Bronchial epithelial cell (primary cell): Measurements from ENCODE around the gene INPP4B. TPM values are rescaled to one million over a fixed set of nuclear protein-coding genes. Genes with fewer than 3 reads are reported as not detected.

Experiments used
- DNase-seq: peaks from one replicate; pipeline ENCODE4 v3.0.0-alpha.2; 2010; ENCODE audit warnings: low read depth
- FAIRE-seq: peaks from 2 replicates; lab custom pipeline; 2011; peaks lifted over from hg19 to GRCh38; lab: Jason Lieb, UNC
- H3K27me3 ChIP-seq: 2 replicates; pipeline ENCODE4 v1.5.1; 2011; ENCODE audit warnings: low read length; ENCODE audit not compliant: control insufficient read depth, insufficient read depth
- H3K36me3 ChIP-seq: 2 replicates; pipeline ENCODE4 v1.5.1; 2011; ENCODE audit warnings: low read length; ENCODE audit not compliant: control insufficient read depth, insufficient read depth
- H3K4me3 ChIP-seq: 2 replicates; pipeline ENCODE4 v1.5.1; 2011; ENCODE audit warnings: mild to moderate bottlenecking, low read depth, low read length, control low read depth
- CTCF ChIP-seq: IDR thresholded peaks from 2 replicates; pipeline ENCODE4 v1.5.1; 2011; ENCODE audit warnings: mild to moderate bottlenecking, moderate library complexity, low read length, control low read depth, inconsistent platforms; ENCODE audit not compliant: insufficient read depth, severe bottlenecking
- total RNA-seq: library from RNA; depleted of rRNA; stranded (reverse); fragments of >200 nt; gene quantifications from 2 replicates; pipeline ENCODE4 v1.2.1, GENCODE V29; 2014

Gene INPP4B
- total RNA-seq, 1 donor from 2014 or later: 74.8 TPM

DNA sequence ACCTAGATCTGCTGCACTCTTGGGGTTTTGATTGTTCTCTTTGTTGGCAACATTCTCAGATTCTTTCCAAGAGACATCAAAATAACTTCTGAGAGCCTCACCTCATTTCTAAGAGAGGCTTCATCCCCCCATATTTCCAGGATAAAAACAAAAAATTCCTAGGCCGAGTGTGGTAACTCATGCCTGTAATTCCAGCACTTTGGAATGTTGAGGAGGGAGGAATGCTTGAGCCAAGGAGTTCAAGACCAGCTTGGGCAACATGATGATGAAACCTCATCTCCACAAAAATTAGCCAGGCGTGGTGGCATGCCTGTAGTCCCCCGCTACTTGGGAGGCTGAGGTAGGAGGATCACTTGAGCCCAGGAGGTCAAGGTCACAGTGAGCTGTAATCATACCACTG is 477.0 kb downstream of the INPP4B start:
- FAIRE-seq (no peak), DNase-seq (no peak)
- no peak for TF ChIP-seq CTCF
- H3K4me3 ChIP-seq: no peak overlapping the region
- H3K36me3 ChIP-seq: no peaks in the 10 kb centered on the region
- H3K27me3 ChIP-seq: no peaks in the 10 kb centered on the region

DNA sequence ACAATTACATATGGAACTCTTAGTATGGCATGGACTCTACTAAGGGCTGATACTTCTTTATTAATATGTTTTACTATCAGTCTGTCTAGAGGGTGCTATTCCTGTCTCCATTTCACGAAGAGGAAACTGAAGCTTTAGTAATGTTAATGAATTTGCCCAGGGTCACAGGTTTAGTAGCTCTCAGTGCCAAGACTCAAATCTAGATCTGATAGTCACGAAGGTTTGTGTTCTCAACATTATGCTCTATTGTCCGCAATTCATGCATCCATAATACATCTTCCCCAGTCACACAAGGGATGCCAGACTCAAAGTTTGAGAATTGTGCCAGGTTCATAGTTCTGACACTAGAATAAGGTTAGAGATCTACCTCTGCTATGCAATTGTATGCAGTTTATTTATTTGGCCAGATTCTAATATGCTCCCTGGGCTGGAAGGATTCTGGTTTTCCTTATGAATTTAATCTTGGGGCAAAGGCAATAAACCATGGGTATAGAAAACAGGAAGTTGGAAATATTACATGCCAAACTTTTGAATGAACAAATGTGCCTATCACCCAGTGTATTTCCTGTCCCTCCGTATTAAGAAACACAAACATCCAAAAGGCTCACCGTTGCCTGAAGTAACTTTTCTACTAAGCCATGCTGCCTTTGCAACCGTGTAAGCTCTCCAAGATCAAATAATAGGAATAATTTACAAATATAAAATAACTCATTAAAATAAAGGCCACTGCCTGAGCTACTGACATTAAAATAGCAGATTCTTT is 478.5 kb downstream of the INPP4B start:
- DNase-seq (no peak), FAIRE-seq (no peak)
- no peak for TF ChIP-seq CTCF
- Histone ChIP-seq H3K27me3 (no peaks in the 10 kb centered on the region), H3K36me3 (no peaks in the 10 kb centered on the region), H3K4me3 (no peak overlapping the region)

GRCh38 chr4:142366769-142367181 is 479.3 kb downstream of the INPP4B start:
- no peak overlapping the region for H3K4me3 ChIP-seq
- TF ChIP-seq CTCF: no peak
- FAIRE-seq (no peak), DNase-seq (no peak)
- no peaks in the 10 kb centered on the region for H3K27me3 ChIP-seq
- H3K36me3 ChIP-seq: no peaks in the 10 kb centered on the region

DNA sequence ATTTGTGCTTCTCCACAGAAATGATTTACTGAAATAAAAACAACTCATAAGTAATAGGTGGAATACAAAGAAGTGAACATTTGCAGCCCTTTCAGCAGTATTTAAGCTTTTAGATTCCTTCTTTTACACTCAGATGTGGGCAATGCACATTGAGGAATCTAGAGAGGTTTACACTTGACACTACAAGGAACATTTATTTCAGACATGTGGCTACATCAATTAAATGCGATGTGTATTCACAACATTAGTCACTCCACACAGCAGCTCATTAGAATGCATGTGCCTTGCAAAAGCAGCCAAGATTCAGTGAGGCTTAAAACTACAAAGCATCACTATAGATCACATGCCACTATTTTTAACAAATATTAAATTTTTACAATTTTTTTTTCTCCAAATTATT is 480.7 kb downstream of the INPP4B start:
- Histone ChIP-seq H3K27me3 (no peaks in the 10 kb centered on the region), H3K4me3 (no peak overlapping the region), H3K36me3 (no peaks in the 10 kb centered on the region)
- DNase-seq: peak; percentile 30
- no peak for TF ChIP-seq CTCF
- FAIRE-seq: no peak

GRCh38 chr4:142363686-142364085 is 482.4 kb downstream of the INPP4B start:
- FAIRE-seq (no peak), DNase-seq (no peak)
- no peak overlapping the region for H3K4me3 ChIP-seq
- no peaks in the 10 kb centered on the region for H3K36me3 ChIP-seq
- H3K27me3 ChIP-seq: no peaks in the 10 kb centered on the region
- no peak for TF ChIP-seq CTCF

DNA sequence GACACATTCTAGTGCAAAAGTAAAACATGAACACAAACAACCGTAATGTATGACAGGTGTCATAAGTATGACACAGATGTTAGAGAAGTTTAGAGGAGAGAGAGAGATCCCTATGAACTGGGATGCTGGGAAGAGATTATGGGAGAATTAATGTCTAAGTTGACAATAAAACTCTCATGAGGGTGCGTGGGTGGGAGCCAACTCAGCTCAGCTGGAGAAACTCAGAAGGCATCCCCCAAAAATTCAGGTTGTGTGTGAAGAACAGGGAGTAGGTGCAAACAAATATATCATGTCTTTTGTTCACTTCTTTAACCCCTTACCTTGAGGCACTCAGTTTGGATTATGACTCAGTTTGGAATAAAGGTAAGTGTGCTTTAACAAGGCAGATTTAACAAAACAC is 484.1 kb downstream of the INPP4B start:
- H3K4me3 ChIP-seq: no peak overlapping the region
- no peak for FAIRE-seq
- no peak for TF ChIP-seq CTCF
- no peaks in the 10 kb centered on the region for H3K27me3 ChIP-seq
- H3K36me3 ChIP-seq: no peaks in the 10 kb centered on the region
- DNase-seq: no peak
